A549 treated with ZK216348 at 1 μM for 4 hours (cell line): ENCODE measurements around the gene UBR4. TPM values are rescaled to one million over a fixed set of nuclear protein-coding genes. Genes with fewer than 3 reads are reported as not detected.

ENCODE experiments used
- total RNA-seq: library from RNA; stranded (reverse); fragments of 200-300 nt; extraction: Qiagen RNA extraction; gene quantifications from 5 replicates; pipeline ENCODE4 v1.2.3, GENCODE V29; 2022; ENCODE audit warnings: low read depth

UBR4 gene
- total RNA-seq = 73.2 to 128 TPM (median 106 TPM) in 5 replicates

DNA sequence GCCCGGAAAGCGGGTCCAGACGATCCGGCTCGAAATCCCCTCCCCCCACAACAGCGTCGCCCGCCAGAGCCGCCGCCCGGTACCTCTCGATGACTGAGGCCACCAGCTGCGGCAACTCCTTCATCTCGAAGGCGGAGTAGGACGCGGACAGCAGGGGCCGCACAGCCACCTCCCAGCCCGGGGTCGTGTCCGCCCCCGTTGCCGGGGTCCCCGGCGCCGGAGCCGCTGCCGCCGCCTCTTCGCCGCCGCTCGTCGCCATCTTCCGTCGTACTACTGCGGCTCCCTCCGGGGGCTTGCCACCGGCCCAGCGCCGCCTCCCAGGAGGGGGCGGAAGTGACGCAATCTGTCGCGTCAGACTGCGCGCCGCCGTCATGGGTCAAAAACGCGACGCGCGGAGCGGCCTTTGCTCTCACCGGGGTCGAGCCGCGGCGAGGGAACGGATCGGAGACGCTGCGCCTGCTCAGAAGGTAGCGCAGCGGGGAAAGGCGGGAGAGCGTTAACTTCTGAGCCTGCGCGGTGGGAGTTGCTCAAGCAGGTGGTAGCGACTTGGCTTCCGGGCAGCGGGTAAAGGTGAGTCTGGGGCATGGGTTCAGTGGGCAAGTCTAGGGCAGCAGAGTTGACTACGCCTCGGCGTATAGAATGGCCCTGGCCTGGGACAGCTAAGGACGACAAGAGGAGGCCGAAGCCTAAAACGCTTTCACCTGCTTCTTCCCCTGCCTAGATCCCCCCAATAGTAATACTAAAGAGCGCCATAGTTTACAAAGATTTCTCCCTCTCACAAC lies at the start of gene UBR4:
Gene UBR4, minus strand, starts transcription at position 277 of the 782 bp plus-strand sequence. Its CDS starts 18 bp downstream, at position 259.

DNA sequence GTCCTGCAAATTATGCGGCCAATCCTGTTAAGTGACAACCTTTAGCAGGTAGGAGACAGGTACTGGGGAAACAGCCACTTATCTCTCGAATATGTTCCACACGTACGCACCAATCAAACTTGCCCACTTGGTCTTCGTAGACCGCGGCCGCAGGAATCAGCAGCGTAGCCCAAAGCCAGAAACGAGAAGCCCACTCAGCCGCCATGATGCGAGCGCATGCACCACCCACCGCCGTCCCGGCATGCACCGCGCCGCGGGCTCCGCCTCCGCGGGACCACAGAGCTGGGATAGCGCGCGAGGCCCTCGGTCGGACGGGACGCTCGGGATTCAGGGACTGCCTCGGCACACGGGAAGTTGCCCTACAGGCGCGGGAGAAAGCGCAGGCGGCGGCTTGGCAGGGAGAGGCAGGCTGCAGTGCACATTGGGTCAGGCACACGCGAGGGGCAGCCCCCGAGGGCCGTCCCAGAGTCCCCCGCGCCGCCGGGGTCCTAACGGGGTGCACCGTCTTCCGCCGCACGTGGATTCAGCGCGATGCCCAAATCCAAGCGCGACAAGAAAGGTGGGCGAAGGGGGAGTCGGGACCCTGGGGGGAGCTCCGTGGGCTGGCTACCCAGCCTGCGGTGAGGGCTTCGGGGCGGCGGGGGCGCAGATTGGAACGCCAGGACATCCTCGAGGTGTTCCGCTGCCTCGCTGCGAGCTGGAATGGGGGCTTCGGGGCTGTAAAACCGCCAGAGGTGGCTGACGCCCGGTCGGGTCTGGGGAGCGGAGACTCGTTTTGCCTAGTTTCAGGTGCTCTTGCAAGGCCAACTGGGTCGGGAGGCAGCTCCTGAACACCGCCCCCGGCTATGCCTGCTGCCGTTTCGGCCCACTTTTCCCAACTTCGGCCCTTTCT lies 41.5 kb upstream of the UBR4 start, which contains the start of the genes EMC1 and MRTO4:
Gene EMC1, minus strand, starts transcription at position 220 of the 892 bp plus-strand sequence. Its CDS starts 15 bp downstream, at position 205.
Gene MRTO4, plus strand, starts transcription at position 501 of the 892 bp plus-strand sequence. Its CDS starts 31 bp downstream, at position 532.

Other genes with a start within 250 kb of the UBR4 start
- 22.4 to 39.2 TPM (median 35.3 TPM) in 5 replicates for gene EMC1, start 41.3 kb upstream of the UBR4 start, total RNA-seq
- gene MRTO4, start 41.5 kb upstream of the UBR4 start, total RNA-seq = 65.2 to 73.2 TPM (median 68.7 TPM) in 5 replicates
- 0.18 to 0.37 TPM (median 0.24 TPM) in 5 replicates for gene AKR7A3, start 78.5 kb upstream of the UBR4 start, total RNA-seq
- gene AKR7A2, start 101.9 kb upstream of the UBR4 start, total RNA-seq = 27.4 to 54.5 TPM (median 50.7 TPM) in 5 replicates
- gene SLC66A1, start 102.1 kb upstream of the UBR4 start, total RNA-seq = 14.3 to 23.8 TPM (median 21.6 TPM) in 5 replicates